Lower lobe of right lung (tissue), 2 donors: ENCODE results near the gene CUX1. TPM values are rescaled to one million over a fixed set of nuclear protein-coding genes. Genes with fewer than 3 reads are reported as not detected.

ENCODE experiments used
- ATAC-seq, 2 donors: fragments of 200-7000 bp; cut with Tn5 transposase; one replicate each; pipeline ENCODE4 v1.9.1; 2020 to 2022; ENCODE audit warnings: mild to moderate bottlenecking in 2 of 2, moderate library complexity in 2 of 2
- DNase-seq: peaks from one replicate; pipeline ENCODE4 v3.0.0-alpha.2; 2020
- H3K27ac ChIP-seq: fragments of 200-600 bp; one replicate; pipeline ENCODE4 v1.8.0; 2022
- H3K27me3 ChIP-seq: fragments of 200-600 bp; one replicate; pipeline ENCODE4 v1.8.0; 2022; ENCODE audit warnings: low read depth
- H3K36me3 ChIP-seq: fragments of 200-600 bp; one replicate; pipeline ENCODE4 v1.8.0; 2022; ENCODE audit warnings: mild to moderate bottlenecking
- H3K4me1 ChIP-seq: fragments of 200-600 bp; one replicate; pipeline ENCODE4 v1.8.0; 2022
- H3K4me3 ChIP-seq: fragments of 200-600 bp; one replicate; pipeline ENCODE4 v1.8.0; 2022; ENCODE audit warnings: mild to moderate bottlenecking
- H3K9me3 ChIP-seq: fragments of 200-600 bp; one replicate; pipeline ENCODE4 v1.8.0; 2022
- intact Hi-C: fragments of 100-400 bp; cut with DNase I; formaldehyde crosslinking; loops from one replicate; pipeline ENCODE4 v1.11.0; 2022
- total RNA-seq: library from RNA; stranded (reverse); fragmentation: NEBNext Ultra II Directional; extraction: Animal tissue kit (Norgen Biotek cat#: 25700); gene quantifications from one replicate; pipeline ENCODE4 v1.2.1, GENCODE V29; 2021
- TF ChIP-seq, protein P1 (sequence below): fragments of 200-600 bp; IDR thresholded peaks from one replicate; pipeline ENCODE4 v1.8.0; 2022; ENCODE audit warnings: antibody characterized with exemption, mild to moderate bottlenecking
- donor health status: DM: no; HTN: yes; CAD: no; lungs with severe emphysema.

CUX1 gene
- total RNA-seq, 1 donor from 2014 or later = 118 TPM

DNA sequence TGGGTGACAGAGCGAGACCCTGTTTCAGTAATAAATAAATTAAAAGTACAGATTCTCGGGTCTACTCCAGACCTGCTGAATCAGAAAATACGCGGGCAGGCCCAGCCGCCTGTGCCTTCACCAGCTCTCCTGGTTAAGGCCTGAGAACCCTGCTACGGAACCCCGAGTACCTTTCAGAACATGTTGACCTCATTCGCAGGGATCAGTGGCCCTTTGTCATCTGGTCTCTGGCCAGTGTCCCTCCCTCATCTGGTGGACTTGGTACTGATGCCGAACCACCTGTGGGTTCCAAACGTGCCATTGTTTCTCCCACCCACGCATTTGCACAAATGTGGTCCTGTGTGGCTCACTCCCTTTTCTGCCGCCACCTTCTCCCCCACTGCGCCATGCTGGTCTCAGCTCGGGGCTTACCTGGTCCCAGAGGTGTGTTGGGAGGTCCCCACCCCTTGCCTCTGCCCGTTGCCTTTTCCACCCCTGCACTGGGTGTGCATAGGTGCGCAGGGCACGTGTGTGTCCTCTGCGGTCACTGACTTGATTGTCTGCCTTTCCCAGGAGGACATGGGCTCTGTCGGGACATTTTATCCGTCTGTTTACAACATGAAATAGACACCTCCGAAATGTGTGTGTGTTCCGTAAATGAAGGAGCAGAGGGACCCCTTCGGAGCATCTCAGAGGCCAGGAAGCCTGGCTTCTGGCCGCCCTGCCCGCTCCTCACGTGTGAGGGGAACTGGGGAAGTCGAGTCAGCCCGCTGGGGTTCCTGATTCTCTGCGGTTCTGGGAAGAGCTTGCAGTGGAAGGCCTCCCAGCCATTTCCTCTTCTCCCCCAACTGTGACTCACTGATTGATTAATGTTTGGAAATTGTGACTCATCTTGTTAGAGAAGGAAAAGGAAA is 135.2 kb downstream of the CUX1 start:
- ATAC-seq = peak; percentile 50 to 66

GRCh38 chr7:101953248-101953819 is 135.9 kb downstream of the CUX1 start:
- TF ChIP-seq, protein P1, sequence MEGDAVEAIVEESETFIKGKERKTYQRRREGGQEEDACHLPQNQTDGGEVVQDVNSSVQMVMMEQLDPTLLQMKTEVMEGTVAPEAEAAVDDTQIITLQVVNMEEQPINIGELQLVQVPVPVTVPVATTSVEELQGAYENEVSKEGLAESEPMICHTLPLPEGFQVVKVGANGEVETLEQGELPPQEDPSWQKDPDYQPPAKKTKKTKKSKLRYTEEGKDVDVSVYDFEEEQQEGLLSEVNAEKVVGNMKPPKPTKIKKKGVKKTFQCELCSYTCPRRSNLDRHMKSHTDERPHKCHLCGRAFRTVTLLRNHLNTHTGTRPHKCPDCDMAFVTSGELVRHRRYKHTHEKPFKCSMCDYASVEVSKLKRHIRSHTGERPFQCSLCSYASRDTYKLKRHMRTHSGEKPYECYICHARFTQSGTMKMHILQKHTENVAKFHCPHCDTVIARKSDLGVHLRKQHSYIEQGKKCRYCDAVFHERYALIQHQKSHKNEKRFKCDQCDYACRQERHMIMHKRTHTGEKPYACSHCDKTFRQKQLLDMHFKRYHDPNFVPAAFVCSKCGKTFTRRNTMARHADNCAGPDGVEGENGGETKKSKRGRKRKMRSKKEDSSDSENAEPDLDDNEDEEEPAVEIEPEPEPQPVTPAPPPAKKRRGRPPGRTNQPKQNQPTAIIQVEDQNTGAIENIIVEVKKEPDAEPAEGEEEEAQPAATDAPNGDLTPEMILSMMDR = no peak
- H3K4me1 ChIP-seq = peaks cover 28% of the 10 kb centered on the region
- H3K27ac ChIP-seq = peak overlapping the region; percentile 54
- H3K27me3 ChIP-seq = no peaks in the 10 kb centered on the region
- no peaks in the 10 kb centered on the region for H3K9me3 ChIP-seq
- no peak for DNase-seq
- H3K36me3 ChIP-seq = no peaks in the 10 kb centered on the region
- intact Hi-C loops = no loop called here
- H3K4me3 ChIP-seq = no peak overlapping the region
- ATAC-seq = peak; percentile 74 to 88

More for the DNA sequence above, 135.2 kb downstream of the CUX1 start:
- H3K27me3 ChIP-seq = no peaks in the 10 kb centered on the region
- intact Hi-C loops = no loop called here
- H3K4me3 ChIP-seq = no peak overlapping the region
- no peak for DNase-seq
- H3K4me1 ChIP-seq = peaks cover 36% of the 10 kb centered on the region
- H3K36me3 ChIP-seq = no peaks in the 10 kb centered on the region
- TF ChIP-seq, protein P1 = no peak
- H3K27ac ChIP-seq = peak overlapping the region; percentile 54
- H3K9me3 ChIP-seq = no peaks in the 10 kb centered on the region

GRCh38 chr7:101954499-101954898 is 137.1 kb downstream of the CUX1 start:
- no peaks in the 10 kb centered on the region for H3K36me3 ChIP-seq
- no peak overlapping the region for H3K27ac ChIP-seq
- no peak for DNase-seq
- no peaks in the 10 kb centered on the region for H3K9me3 ChIP-seq
- intact Hi-C loops = no loop called here
- TF ChIP-seq, protein P1 = no peak
- no peak overlapping the region for H3K4me3 ChIP-seq
- no peaks in the 10 kb centered on the region for H3K27me3 ChIP-seq
- ATAC-seq = no peak
- peaks cover 26% of the 10 kb centered on the region for H3K4me1 ChIP-seq

DNA sequence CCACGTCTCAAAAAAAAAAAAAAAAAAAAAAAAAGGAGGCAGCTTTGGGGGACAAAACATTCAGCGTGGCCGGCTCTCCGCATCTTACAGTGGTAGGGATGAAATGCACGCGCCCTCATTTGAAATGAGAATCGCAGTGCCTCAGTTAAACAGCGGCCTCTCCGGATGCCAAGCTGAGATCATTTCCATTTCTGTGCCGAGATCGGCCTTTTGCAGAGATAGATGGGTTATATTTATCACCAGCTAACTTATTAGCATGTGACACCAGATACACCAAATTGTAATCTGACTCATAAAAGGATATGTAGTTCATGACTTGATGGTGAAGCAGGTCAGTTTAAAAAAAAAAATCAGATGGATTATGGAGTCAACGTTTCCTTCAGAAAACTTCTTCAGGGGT is 138.7 kb downstream of the CUX1 start:
- Histone ChIP-seq H3K9me3 (no peaks in the 10 kb centered on the region), H3K4me1 (peaks cover 26% of the 10 kb centered on the region), H3K36me3 (no peaks in the 10 kb centered on the region), H3K4me3 (no peak overlapping the region), H3K27ac (no peak overlapping the region), H3K27me3 (no peaks in the 10 kb centered on the region)
- TF ChIP-seq, protein P1 = no peak
- intact Hi-C loops = no loop called here
- no peak for ATAC-seq
- no peak for DNase-seq

- Histone ChIP-seq H3K36me3 (no peaks in the 10 kb centered on the region), H3K9me3 (no peaks in the 10 kb centered on the region), H3K4me1 (peaks cover 20% of the 10 kb centered on the region), H3K27ac (no peak overlapping the region), H3K4me3 (no peak overlapping the region), H3K27me3 (no peaks in the 10 kb centered on the region)
- TF ChIP-seq, protein P1 = no peak
- ATAC-seq = no peak
- no peak for DNase-seq
- intact Hi-C loops = no loop called here
Measured at GRCh38 chr7:101957744-101958525, 140.5 kb downstream of the CUX1 start.
